Activated T-helper 17 cell treated with anti-CD3 and anti-CD28 coated beads, Interleukin-2, amount 50 U/mL, for 72 hours (primary cell): ENCODE measurements around the gene CEBPB. TPM values are rescaled to one million over a fixed set of nuclear protein-coding genes. Genes with fewer than 3 reads are reported as not detected.

Source experiments
- ATAC-seq: fragments of 150-1000 bp; cut with Tn5 transposase; replicated peaks from 2 replicates; pipeline ENCODE4 v1.10.0; 2021; ENCODE audit warnings: mild to moderate bottlenecking, moderate library complexity
- H3K27ac Mint-ChIP-seq: one replicate; pipeline ENCODE4 v1.8.0; 2022; ENCODE audit warnings: mixed read lengths
- H3K27me3 Mint-ChIP-seq: one replicate; pipeline ENCODE4 v1.8.0; 2022; ENCODE audit warnings: mixed read lengths
- H3K36me3 Mint-ChIP-seq: one replicate; pipeline ENCODE4 v1.8.0; 2022; ENCODE audit warnings: low read depth, mild to moderate bottlenecking, mixed read lengths
- H3K4me1 Mint-ChIP-seq: one replicate; pipeline ENCODE4 v1.8.0; 2022; ENCODE audit warnings: mixed read lengths
- H3K4me3 Mint-ChIP-seq: one replicate; pipeline ENCODE4 v1.8.0; 2022; ENCODE audit warnings: mild to moderate bottlenecking, mixed read lengths
- H3K9me3 Mint-ChIP-seq: one replicate; pipeline ENCODE4 v1.8.0; 2022; ENCODE audit warnings: mixed read lengths
- total RNA-seq, 2 donors: library from RNA; stranded (reverse); gene quantifications; one replicate each; pipeline ENCODE4 v1.2.3, GENCODE V29; 2022

Gene CEBPB
- total RNA-seq, 2 donors from 2014 or later: 11.6 to 19.0 TPM

- no peaks in the 10 kb centered on the region for H3K9me3 Mint-ChIP-seq
- no peaks in the 10 kb centered on the region for H3K36me3 Mint-ChIP-seq
- no peak for ATAC-seq
- no peak overlapping the region for H3K27ac Mint-ChIP-seq
- H3K4me1 Mint-ChIP-seq: peaks cover 6% of the 10 kb centered on the region
- peaks cover 19% of the 10 kb centered on the region for H3K27me3 Mint-ChIP-seq
- no peak overlapping the region for H3K4me3 Mint-ChIP-seq
Measured at GRCh38 chr20:50185426-50185825, 5.2 kb upstream of the CEBPB start.

- no peak overlapping the region for H3K27ac Mint-ChIP-seq
- no peaks in the 10 kb centered on the region for H3K36me3 Mint-ChIP-seq
- no peaks in the 10 kb centered on the region for H3K9me3 Mint-ChIP-seq
- peaks cover 6% of the 10 kb centered on the region for H3K4me1 Mint-ChIP-seq
- peaks cover 19% of the 10 kb centered on the region for H3K27me3 Mint-ChIP-seq
- peak; percentile 48 for ATAC-seq
- H3K4me3 Mint-ChIP-seq: no peak overlapping the region
Measured at GRCh38 chr20:50186151-50186885, 4.3 kb upstream of the CEBPB start.

GRCh38 chr20:50186987-50187402 lies 3.6 kb upstream of the CEBPB start:
- Mint-ChIP-seq H3K27ac (no peak overlapping the region), H3K36me3 (no peaks in the 10 kb centered on the region), H3K4me1 (peaks cover 6% of the 10 kb centered on the region), H3K9me3 (no peaks in the 10 kb centered on the region), H3K27me3 (peaks cover 19% of the 10 kb centered on the region), H3K4me3 (no peak overlapping the region)
- ATAC-seq: no peak

- H3K9me3 Mint-ChIP-seq: no peaks in the 10 kb centered on the region
- H3K27ac Mint-ChIP-seq: no peak overlapping the region
- H3K4me3 Mint-ChIP-seq: no peak overlapping the region
- H3K36me3 Mint-ChIP-seq: peaks cover 5% of the 10 kb centered on the region
- peaks cover 19% of the 10 kb centered on the region for H3K27me3 Mint-ChIP-seq
- peaks cover 6% of the 10 kb centered on the region for H3K4me1 Mint-ChIP-seq
- ATAC-seq: no peak
Measured at GRCh38 chr20:50187403-50188051, 3.1 kb upstream of the CEBPB start.

- peaks cover 12% of the 10 kb centered on the region for H3K4me1 Mint-ChIP-seq
- no peak overlapping the region for H3K4me3 Mint-ChIP-seq
- peaks cover 13% of the 10 kb centered on the region for H3K36me3 Mint-ChIP-seq
- peaks cover 19% of the 10 kb centered on the region for H3K27me3 Mint-ChIP-seq
- H3K27ac Mint-ChIP-seq: no peak overlapping the region
- H3K9me3 Mint-ChIP-seq: no peaks in the 10 kb centered on the region
- no peak for ATAC-seq
Measured at GRCh38 chr20:50188287-50188688, 2.3 kb upstream of the CEBPB start.

- Mint-ChIP-seq H3K36me3 (peaks cover 18% of the 10 kb centered on the region), H3K27me3 (peaks cover 15% of the 10 kb centered on the region), H3K4me3 (no peak overlapping the region), H3K27ac (no peak overlapping the region), H3K9me3 (no peaks in the 10 kb centered on the region), H3K4me1 (peaks cover 16% of the 10 kb centered on the region)
- no peak for ATAC-seq
Measured at GRCh38 chr20:50188879-50189680, 1.6 kb upstream of the CEBPB start.

- Mint-ChIP-seq H3K27me3 (peaks cover 9% of the 10 kb centered on the region), H3K9me3 (no peaks in the 10 kb centered on the region), H3K4me1 (peaks cover 16% of the 10 kb centered on the region), H3K36me3 (peaks cover 21% of the 10 kb centered on the region), H3K27ac (no peak overlapping the region), H3K4me3 (peak overlapping the region; percentile 32)
- no peak for ATAC-seq
Measured at GRCh38 chr20:50189681-50190250, 864 bp upstream of the CEBPB start.

- Mint-ChIP-seq H3K27ac (no peak overlapping the region), H3K4me3 (peak overlapping the region; percentile 93), H3K36me3 (peaks cover 23% of the 10 kb centered on the region), H3K9me3 (no peaks in the 10 kb centered on the region), H3K27me3 (peaks cover 1% of the 10 kb centered on the region), H3K4me1 (peaks cover 14% of the 10 kb centered on the region)
- ATAC-seq: peak; percentile 24
Measured at GRCh38 chr20:50191065-50191543, 474 bp downstream of the CEBPB start.

- Mint-ChIP-seq H3K4me3 (peak overlapping the region; percentile 93), H3K36me3 (peaks cover 23% of the 10 kb centered on the region), H3K27me3 (no peaks in the 10 kb centered on the region), H3K9me3 (no peaks in the 10 kb centered on the region), H3K27ac (peak overlapping the region; percentile 95), H3K4me1 (peaks cover 10% of the 10 kb centered on the region)
- peak; percentile 42 for ATAC-seq
Measured at GRCh38 chr20:50191544-50192363, 1.1 kb downstream of the CEBPB start.

- Mint-ChIP-seq H3K27ac (peak overlapping the region; percentile 95), H3K4me1 (peaks cover 10% of the 10 kb centered on the region), H3K4me3 (peak overlapping the region; percentile 93), H3K36me3 (peaks cover 23% of the 10 kb centered on the region), H3K9me3 (no peaks in the 10 kb centered on the region), H3K27me3 (no peaks in the 10 kb centered on the region)
- ATAC-seq: peak; percentile 77
Measured at GRCh38 chr20:50192364-50193198, 2.0 kb downstream of the CEBPB start.

- no peaks in the 10 kb centered on the region for H3K9me3 Mint-ChIP-seq
- H3K27me3 Mint-ChIP-seq: no peaks in the 10 kb centered on the region
- H3K27ac Mint-ChIP-seq: peak overlapping the region; percentile 95
Measured at GRCh38 chr20:50193199-50193835, 2.7 kb downstream of the CEBPB start.

GRCh38 chr20:50193836-50194421 lies 3.3 kb downstream of the CEBPB start:
- no peak for ATAC-seq
- H3K4me3 Mint-ChIP-seq: peak overlapping the region; percentile 93
- H3K27me3 Mint-ChIP-seq: no peaks in the 10 kb centered on the region
- no peaks in the 10 kb centered on the region for H3K9me3 Mint-ChIP-seq
- peaks cover 23% of the 10 kb centered on the region for H3K36me3 Mint-ChIP-seq
- H3K27ac Mint-ChIP-seq: peak overlapping the region; percentile 95
- H3K4me1 Mint-ChIP-seq: peaks cover 10% of the 10 kb centered on the region

More at GRCh38 chr20:50193199-50193835, 2.7 kb downstream of the CEBPB start:
- no peak for ATAC-seq
- H3K4me1 Mint-ChIP-seq: peaks cover 10% of the 10 kb centered on the region
- H3K36me3 Mint-ChIP-seq: peaks cover 23% of the 10 kb centered on the region
- H3K4me3 Mint-ChIP-seq: peak overlapping the region; percentile 93
